HL-60/S4 treated with retinoic acid at 250 ng/mL for 4 days and 3 days (cell line): ENCODE results near the gene FANCE.

ENCODE experiments used
- in situ Hi-C: fragments of 300-500 bp; cut with MboI; formaldehyde crosslinking; loops from 2 replicates; pipeline ENCODE4 v1.7.0; 2022; ENCODE audit warnings: low sequenced_read_pairs

Gene FANCE

DNA sequence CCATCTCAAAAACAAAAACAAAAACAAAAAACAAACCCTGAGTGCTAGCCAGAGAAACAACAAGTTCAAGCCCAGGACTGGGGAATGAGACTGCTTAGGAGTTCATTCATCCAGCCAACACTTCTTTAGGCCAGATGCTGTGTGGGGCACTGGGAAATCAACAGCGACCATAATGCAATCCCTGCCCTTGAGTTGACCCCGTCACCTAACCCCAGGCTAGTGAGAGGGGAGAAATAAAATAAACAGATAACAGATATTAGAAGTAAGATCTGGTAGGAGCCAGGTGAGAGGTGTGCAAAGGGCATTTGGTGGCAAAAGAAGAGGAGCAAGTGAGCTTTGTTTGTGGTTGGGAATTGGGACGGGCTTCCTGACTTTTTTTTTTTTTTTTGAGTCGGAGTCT, 11.2 kb downstream of the FANCE start:
- in situ Hi-C loops, result no loop called here

- in situ Hi-C loops, result no loop called here
Measured at GRCh38 chr6:35465646-35466045, 13.5 kb downstream of the FANCE start.

DNA sequence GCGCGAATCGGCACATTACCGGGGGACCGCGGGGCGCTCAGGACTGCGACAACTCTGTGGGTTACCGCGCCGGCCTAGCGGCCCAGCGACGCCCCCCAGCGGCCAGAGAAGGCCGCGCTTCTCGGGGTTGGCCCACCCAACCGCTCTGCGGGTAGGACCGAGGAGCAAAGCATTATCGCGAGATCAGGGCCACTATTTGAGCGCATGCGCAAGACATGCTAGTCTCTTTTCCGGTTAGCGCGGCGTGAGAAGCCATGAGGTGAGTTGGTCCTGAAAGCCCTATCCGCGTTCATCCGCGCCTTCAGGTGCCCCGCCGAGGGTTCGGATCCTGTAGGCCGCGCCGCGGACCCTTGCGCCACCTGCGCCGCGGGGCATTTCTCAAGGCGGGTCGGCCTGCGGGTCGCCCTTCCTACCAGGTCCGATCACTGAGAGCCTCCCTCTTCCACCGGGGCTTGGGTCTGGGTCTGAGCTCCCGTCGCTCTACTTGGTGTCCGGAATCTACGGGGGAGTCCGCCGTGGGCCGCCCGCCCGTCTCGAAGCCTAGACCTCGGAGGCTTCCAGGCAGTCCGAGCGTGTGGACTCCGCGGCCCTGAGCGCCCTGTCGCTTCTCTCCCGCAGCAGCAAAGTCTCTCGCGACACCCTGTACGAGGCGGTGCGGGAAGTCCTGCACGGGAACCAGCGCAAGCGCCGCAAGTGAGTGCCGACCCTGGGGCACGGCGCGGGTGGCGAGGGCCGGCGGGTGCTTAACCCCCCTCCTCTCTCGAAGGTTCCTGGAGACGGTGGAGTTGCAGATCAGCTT, 16.2 kb downstream of the FANCE start, which contains the start of gene RPL10A:
TSS of gene RPL10A (plus strand) at position 221 of the 799 bp plus-strand sequence. CDS start at position 255, 34 bp downstream.
- in situ Hi-C loops, result no loop called here

GRCh38 chr6:35468980-35469750, 17.0 kb downstream of the FANCE start:
- in situ Hi-C loops, result no loop called here

- in situ Hi-C loops, result no loop called here
Measured at GRCh38 chr6:35469751-35470662, 17.9 kb downstream of the FANCE start.

DNA sequence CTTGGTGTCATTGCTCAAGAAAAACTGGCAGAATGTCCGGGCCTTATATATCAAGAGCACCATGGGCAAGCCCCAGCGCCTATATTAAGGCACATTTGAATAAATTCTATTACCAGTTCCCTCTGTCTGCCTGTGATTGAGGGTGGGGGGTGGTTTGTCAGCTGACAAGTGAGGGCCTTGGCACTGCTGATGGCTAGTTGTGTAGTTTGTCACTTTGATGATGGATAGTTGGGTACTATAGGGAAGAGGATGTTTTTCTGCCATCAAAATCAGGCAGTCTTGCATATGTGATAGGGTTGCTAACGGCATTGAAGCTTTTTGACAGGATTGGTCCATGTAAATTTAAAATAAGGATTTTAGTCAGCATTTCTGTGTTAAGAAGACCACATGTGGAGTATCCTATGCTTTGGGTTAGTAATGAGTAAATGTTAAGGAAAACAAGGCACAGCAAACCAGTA, 18.6 kb downstream of the FANCE start:
- in situ Hi-C loops, result no loop called here

GRCh38 chr6:35471836-35472345, 19.8 kb downstream of the FANCE start:
- in situ Hi-C loops, result no loop called here

DNA sequence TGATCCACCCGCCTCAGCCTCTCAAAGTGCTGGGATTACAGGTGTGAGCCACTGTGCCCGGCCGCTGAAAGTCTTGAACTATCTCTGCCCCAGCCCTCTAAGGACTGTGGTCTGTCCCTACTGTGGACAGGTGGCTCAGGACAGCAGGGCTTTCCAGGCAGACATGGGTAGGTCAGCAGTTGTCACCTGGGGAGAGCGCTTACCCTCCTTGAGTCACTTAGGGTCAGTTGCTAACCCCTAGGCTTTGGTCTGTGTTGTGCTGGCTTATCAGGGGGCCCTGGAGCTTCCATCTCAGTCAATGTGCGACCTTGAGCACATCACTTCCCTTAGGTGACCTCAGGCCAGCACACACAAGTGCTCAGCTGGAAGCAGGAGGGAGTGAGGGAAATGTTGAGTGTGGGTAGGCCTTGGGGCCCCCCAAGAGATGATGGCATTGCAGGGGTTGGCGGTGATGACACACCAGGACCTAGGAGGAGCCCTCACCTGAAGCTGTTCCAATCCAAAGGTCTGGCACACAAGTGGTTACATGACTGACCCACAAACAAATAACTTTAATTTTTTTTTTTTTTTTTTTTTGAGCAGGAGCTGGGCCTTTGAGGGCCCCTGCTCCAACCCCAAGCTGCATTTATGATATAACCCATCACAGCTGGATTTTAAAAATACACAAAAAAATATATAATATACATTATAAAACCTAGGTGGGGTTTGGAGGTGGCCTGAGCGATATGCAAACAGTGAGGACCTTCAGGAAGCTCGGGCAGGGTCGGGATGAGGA, 21.1 kb downstream of the FANCE start:
- in situ Hi-C loops, result no loop called here

DNA sequence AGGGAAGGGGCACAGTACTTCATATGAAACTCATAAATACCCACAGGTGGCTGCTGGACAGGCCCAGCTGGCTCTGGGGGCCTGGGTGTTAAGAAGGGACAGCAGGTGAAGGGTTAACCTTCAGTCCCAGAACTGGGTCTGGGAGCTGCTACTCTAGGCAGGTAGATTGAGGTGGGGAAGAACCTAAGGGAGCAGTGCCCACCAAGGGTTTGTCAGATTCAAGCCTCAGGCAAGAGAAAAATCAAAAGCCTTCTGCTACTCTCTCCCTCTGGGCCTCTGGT, 21.7 kb downstream of the FANCE start:
- in situ Hi-C loops, result no loop called here

DNA sequence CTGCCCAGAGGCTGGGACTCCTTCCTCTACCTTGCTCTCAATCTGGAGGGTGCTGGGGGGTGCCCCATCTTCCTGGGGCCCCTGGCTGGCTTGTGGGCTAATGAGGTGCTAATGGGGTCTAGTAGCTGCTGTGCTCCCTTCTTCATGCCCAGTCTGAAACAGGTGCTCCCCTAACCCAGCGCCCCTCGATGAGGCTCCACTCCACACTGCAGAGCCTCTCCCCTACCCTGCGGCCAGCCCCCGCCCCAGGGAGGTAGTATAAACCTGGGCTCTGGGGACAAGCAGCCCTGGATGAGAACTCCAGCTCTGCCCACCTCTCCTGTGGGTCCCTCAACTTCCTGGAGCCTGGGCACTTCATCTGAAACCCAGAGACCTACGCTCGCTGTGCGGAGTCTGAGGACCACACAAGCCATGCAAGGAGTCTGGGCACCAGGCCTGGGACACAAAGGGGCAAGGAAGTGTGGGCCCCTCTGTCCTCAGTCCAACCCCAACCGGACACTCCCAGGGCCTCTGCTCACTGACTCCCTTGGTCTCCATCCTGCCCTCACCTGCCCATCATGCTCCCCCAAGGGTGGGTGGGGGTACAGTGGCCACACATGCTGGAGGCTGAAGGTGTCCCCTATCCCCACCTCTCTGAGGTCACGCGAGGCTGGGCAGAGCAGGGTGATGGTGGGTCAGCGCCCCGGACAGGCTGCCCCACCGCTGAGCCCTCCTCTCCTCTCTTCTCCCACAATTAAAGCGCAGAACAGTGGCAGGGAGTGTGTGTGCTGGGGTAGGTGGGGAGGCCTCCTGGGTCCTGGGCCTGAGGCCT, 22.2 kb downstream of the FANCE start:
- in situ Hi-C loops, result no loop called here

DNA sequence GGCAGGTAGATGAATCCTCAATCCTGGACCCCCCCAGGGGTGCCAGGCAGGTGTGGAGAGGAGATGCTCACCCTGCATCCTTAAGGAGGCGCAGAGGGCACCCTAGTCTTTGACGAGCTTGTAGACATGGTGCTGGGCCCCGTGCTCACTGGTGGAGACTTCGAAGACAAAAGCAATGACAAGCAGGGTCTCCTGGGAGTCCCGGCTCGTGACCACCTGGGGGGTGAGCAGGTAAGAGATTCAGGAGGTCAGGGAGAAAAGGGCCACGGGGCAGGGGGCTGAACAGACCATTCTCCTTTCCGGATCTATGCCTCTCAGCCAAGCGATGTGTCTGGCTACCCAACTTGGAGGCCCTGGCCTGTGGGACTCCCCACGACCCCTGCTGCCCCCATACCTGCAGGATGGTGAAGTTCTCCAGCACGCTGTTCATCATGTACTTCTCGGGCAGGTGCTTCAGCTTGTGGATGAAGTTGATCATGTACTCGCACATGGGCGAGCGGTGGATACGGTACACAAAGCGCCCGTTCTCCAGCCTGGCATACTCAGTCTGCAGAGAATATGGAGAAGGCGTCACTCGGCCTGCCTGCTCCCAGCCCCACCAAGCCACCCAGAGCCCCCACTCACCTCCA, 22.9 kb downstream of the FANCE start:
- in situ Hi-C loops, result no loop called here

DNA sequence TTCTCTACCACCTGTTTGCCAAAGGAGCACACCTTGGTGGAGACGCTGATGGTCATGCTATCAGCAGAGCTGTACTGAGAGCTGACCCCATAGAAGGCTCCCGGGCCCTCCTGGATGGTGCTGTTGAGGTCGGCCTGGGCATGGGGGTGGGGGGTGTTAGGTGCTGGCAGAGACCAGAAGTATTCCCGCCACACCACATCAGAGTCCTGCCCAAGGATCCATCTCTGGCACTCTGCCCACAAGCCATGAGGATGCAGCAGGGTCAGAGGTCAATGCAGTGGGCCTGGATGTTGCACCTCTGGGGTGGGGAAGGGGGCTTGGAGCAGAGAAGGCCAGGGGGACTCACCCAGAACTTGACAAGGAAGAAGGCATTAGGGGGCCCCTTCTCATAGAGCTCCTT, 23.4 kb downstream of the FANCE start:
- in situ Hi-C loops, result no loop called here

DNA sequence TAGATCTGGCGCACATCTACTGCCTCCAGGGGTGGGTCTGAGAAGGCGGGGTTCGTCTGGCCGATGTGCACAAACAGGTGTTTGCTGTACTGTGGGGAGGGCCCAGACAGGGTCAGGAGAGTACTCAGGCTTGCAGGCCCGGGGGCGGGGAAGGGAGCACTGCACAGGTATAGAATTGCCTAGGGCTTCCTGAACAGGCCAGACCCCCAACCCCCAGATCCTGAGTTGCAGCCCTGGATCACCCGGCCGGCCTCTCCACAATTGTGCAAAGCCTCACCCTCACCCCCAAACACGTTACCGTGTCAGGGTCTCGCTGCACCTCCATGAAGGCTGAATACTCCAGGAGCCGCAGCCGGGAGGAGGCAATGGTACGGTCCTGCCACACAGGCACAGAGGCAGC, 23.9 kb downstream of the FANCE start:
- in situ Hi-C loops, result no loop called here

DNA sequence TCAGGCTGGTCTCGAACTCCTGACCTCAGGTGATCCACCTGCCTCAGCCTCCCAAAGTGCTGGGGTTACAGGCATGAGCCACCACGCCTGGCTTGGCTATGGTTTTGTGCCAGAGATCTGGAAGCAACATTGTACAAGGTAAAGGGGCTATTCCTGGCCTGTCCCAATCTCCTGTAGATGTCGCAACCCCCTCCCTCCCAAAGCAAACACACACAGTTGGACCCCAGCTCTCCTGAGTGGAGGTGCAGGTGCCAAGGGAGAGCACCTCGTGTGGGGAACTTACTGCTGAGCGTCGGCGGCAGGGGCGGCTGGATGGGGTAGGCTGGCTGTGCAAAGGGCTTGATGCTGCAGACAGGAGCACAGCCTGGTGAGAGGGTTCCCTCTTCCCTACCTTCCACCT, 24.9 kb downstream of the FANCE start:
- in situ Hi-C loops, result no loop called here

DNA sequence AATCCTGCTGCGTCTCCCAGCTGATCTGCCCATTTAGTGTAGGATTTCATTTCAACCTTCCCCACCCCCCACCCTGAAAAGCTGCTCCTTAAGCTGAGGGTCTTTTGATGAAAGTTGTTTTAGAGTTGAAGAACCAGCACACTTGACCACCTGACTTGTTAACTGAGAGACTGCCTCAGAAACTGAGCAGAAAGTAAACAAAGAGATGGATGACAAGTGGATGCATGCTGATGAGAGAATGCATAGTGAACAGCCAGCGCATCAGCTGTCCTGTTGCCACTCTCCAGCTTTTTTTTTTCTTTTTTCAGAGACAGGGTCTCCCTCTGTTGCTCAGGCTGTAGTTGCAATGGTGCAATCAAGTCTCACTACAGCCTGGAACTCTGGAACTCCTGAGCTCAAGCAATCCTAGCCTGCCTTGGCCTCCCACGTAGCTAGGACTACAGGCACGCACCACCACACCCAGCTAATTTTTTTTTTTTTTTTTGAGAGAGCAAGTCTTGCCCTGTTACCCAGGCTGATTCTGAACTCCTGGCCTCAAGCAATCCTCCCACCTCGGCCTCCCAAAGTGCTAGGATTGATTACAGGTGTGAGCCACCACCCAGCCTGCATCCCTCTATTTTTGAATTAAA, 25.5 kb downstream of the FANCE start:
- in situ Hi-C loops, result no loop called here

DNA sequence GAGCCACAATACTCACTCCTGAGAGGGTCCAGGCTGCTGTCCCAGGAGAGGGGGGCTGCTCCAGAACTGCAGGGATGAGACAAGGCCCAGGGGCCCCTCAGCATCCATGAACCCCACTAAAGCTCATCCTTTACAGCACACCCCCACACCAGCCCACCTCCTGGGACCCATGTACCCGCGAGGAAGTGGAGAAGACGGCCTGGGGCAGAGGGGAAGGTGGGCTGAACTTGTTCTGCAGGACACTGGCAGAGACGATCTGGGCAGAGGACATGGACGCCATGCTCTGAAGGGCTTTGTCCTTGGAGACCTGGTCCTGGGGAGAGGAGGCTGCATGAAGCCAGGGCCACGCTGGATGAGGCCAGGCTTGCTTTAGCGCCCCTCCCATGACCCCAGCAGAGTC, 26.1 kb downstream of the FANCE start:
- in situ Hi-C loops, result no loop called here

DNA sequence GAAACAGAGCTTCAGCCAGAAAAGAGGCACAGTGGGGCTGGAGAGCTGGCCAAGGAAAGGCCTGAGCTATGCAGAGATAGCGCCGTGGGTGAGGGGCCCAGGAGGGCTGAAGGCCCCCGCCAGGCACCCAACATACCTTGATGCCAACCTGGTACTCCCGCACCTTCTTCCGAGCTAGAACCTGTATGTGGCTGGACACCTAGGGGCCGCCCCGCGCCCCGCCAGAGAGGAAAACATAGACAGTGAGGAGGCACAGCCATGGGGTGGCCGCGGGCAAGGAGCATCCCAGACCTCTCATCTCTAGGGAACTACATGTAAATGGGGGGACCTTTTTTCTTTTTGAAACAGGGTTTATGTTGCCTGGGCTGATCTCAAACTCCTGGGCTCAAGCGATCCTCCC, 28.0 kb downstream of the FANCE start:
- in situ Hi-C loops, result no loop called here

DNA sequence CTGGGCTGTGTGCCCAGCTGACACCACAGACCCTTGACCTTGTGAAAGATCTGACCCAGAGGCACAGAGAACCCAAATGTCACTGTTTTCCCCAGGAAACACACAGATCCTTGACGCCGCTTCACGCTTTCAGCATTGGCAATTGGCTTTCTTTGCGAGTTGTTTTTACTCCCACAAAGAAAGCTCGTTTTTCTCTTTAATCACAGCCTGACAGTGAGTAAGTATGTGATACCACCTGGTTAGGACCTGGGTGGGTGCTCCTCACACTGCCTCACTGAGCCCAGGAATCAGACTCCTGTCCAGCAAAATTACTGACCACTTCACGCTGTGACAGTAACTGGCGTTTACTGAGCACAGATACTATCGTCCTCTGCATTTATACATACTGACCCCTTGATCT, 29.1 kb downstream of the FANCE start:
- in situ Hi-C loops, result no loop called here

DNA sequence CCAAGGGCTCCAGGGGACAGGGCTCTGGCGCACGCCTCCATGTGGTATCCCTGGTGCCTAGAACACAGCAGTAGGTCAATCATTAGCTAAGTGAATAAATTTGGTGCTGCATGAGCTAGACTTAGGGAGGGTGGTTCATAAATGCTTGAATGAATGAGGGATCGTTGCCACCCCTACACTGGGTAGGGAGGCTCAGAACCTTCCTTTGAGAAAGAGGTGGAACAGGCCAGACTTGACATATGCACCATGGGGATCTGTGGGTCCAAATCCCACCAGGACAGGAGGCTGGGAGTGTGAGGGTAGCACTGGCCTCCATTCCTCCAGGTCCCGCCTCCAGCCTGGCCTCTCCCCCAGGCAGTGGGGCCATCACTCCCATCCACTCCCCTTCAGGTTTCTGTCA, 30.9 kb downstream of the FANCE start:
- in situ Hi-C loops, result no loop called here
